Skeletal muscle tissue (tissue), 4 donors: ENCODE results near the gene IMPG1. TPM values are rescaled to one million over a fixed set of nuclear protein-coding genes. Genes with fewer than 3 reads are reported as not detected.

Source experiments
- H3K27ac ChIP-seq: one replicate; pipeline ENCODE4 v1.7.0; 2013; ENCODE audit warnings: mild to moderate bottlenecking, low read depth, low read length, inconsistent platforms
- H3K27me3 ChIP-seq, 3 donors: one replicate each; pipeline ENCODE4 v1.7.0; 2013; ENCODE audit warnings: low read length in 3 of 3; ENCODE audit not compliant: control insufficient read depth in 3 of 3, insufficient read depth in 3 of 3
- H3K36me3 ChIP-seq, 3 donors: one replicate each; pipeline ENCODE4 v1.7.0; 2013; ENCODE audit warnings: low read length in 3 of 3; ENCODE audit not compliant: control insufficient read depth in 3 of 3, insufficient read depth in 3 of 3
- H3K4me1 ChIP-seq, 3 donors: one replicate each; pipeline ENCODE4 v1.7.0; 2013; ENCODE audit warnings: low read length in 3 of 3, mild to moderate bottlenecking in 3 of 3; ENCODE audit not compliant: control insufficient read depth in 3 of 3, insufficient read depth in 3 of 3
- H3K4me3 ChIP-seq, 3 donors: one replicate each; pipeline ENCODE4 v1.7.0; 2013; ENCODE audit warnings: low read length in 3 of 3
- H3K9ac ChIP-seq, 3 donors: one replicate each; pipeline ENCODE4 v1.7.0; 2013; ENCODE audit warnings: low read length in 3 of 3, mild to moderate bottlenecking in 3 of 3, moderate library complexity in 2 of 3, low read depth in 1 of 3
- H3K9me3 ChIP-seq, 3 donors: one replicate each; pipeline ENCODE4 v1.7.0; 2013; ENCODE audit warnings: low read length in 3 of 3; ENCODE audit not compliant: control insufficient read depth in 3 of 3
- total RNA-seq: library from RNA; depleted of rRNA; stranded (reverse); fragments of >200 nt; gene quantifications from one replicate; pipeline ENCODE4 v1.2.3, GENCODE V29; 2014
- donor health status: Osteomylitis.

The IMPG1 gene
- total RNA-seq, 1 donor from 2014 or later: 0.52 TPM

- no peak overlapping the region for H3K9ac ChIP-seq
- no peaks in the 10 kb centered on the region for H3K4me1 ChIP-seq
- H3K4me3 ChIP-seq: no peak overlapping the region
- H3K9me3 ChIP-seq: no peaks in the 10 kb centered on the region
- H3K36me3 ChIP-seq: no peaks in the 10 kb centered on the region
- H3K27ac ChIP-seq: no peak overlapping the region
- H3K27me3 ChIP-seq: no peaks in the 10 kb centered on the region
Observed at GRCh38 chr6:76004202-76004601, 68.3 kb downstream of the IMPG1 start.

GRCh38 chr6:76003686-76004085 is 68.8 kb downstream of the IMPG1 start:
- no peaks in the 10 kb centered on the region for H3K36me3 ChIP-seq
- H3K27ac ChIP-seq: no peak overlapping the region
- no peaks in the 10 kb centered on the region for H3K27me3 ChIP-seq
- no peaks in the 10 kb centered on the region for H3K9me3 ChIP-seq
- H3K4me3 ChIP-seq: no peak overlapping the region
- no peaks in the 10 kb centered on the region for H3K4me1 ChIP-seq
- no peak overlapping the region for H3K9ac ChIP-seq

GRCh38 chr6:76003113-76003512 is 69.3 kb downstream of the IMPG1 start:
- H3K36me3 ChIP-seq: no peaks in the 10 kb centered on the region
- no peak overlapping the region for H3K27ac ChIP-seq
- H3K4me3 ChIP-seq: no peak overlapping the region
- H3K27me3 ChIP-seq: no peaks in the 10 kb centered on the region
- H3K9me3 ChIP-seq: no peaks in the 10 kb centered on the region
- H3K9ac ChIP-seq: no peak overlapping the region
- no peaks in the 10 kb centered on the region for H3K4me1 ChIP-seq

- no peaks in the 10 kb centered on the region for H3K9me3 ChIP-seq
- no peaks in the 10 kb centered on the region for H3K27me3 ChIP-seq
Observed at GRCh38 chr6:76000629-76001028, 71.8 kb downstream of the IMPG1 start.

GRCh38 chr6:75997696-75998095 is 74.8 kb downstream of the IMPG1 start:
- no peaks in the 10 kb centered on the region for H3K9me3 ChIP-seq
- no peaks in the 10 kb centered on the region for H3K4me1 ChIP-seq
- H3K4me3 ChIP-seq: no peak overlapping the region
- no peak overlapping the region for H3K27ac ChIP-seq
- no peaks in the 10 kb centered on the region for H3K36me3 ChIP-seq
- H3K9ac ChIP-seq: no peak overlapping the region
- no peaks in the 10 kb centered on the region for H3K27me3 ChIP-seq

More at GRCh38 chr6:76000629-76001028, 71.8 kb downstream of the IMPG1 start:
- Histone ChIP-seq H3K27ac (no peak overlapping the region), H3K4me3 (no peak overlapping the region), H3K9ac (no peak overlapping the region), H3K36me3 (no peaks in the 10 kb centered on the region), H3K4me1 (no peaks in the 10 kb centered on the region)

GRCh38 chr6:75993236-75994162 is 79.0 kb downstream of the IMPG1 start:
- no peaks in the 10 kb centered on the region for H3K4me1 ChIP-seq
- no peak overlapping the region for H3K4me3 ChIP-seq
- H3K27ac ChIP-seq: no peak overlapping the region
- no peaks in the 10 kb centered on the region for H3K9me3 ChIP-seq
- H3K36me3 ChIP-seq: no peaks in the 10 kb centered on the region
- no peak overlapping the region for H3K9ac ChIP-seq
- no peaks in the 10 kb centered on the region for H3K27me3 ChIP-seq

- no peaks in the 10 kb centered on the region for H3K4me1 ChIP-seq
- H3K9me3 ChIP-seq: no peaks in the 10 kb centered on the region
- no peak overlapping the region for H3K27ac ChIP-seq
- H3K9ac ChIP-seq: no peak overlapping the region
- no peaks in the 10 kb centered on the region for H3K36me3 ChIP-seq
- H3K4me3 ChIP-seq: no peak overlapping the region
- no peaks in the 10 kb centered on the region for H3K27me3 ChIP-seq
Observed at GRCh38 chr6:75991941-75992340, 80.5 kb downstream of the IMPG1 start.

GRCh38 chr6:75986935-75987334 is 85.5 kb downstream of the IMPG1 start:
- no peaks in the 10 kb centered on the region for H3K27me3 ChIP-seq
- H3K27ac ChIP-seq: no peak overlapping the region
- no peaks in the 10 kb centered on the region for H3K4me1 ChIP-seq
- H3K36me3 ChIP-seq: no peaks in the 10 kb centered on the region
- H3K4me3 ChIP-seq: no peak overlapping the region
- no peaks in the 10 kb centered on the region for H3K9me3 ChIP-seq
- no peak overlapping the region for H3K9ac ChIP-seq

- Histone ChIP-seq H3K9ac (no peak overlapping the region), H3K36me3 (no peaks in the 10 kb centered on the region)
Observed at GRCh38 chr6:75975904-75976303, 96.6 kb downstream of the IMPG1 start.

GRCh38 chr6:75970093-75970492 is 102.4 kb downstream of the IMPG1 start:
- no peak overlapping the region for H3K4me3 ChIP-seq
- no peak overlapping the region for H3K27ac ChIP-seq
- no peaks in the 10 kb centered on the region for H3K9me3 ChIP-seq
- H3K4me1 ChIP-seq: no peaks in the 10 kb centered on the region
- no peaks in the 10 kb centered on the region for H3K27me3 ChIP-seq
- no peak overlapping the region for H3K9ac ChIP-seq
- H3K36me3 ChIP-seq: no peaks in the 10 kb centered on the region

More at GRCh38 chr6:75975904-75976303, 96.6 kb downstream of the IMPG1 start:
- no peak overlapping the region for H3K4me3 ChIP-seq
- no peaks in the 10 kb centered on the region for H3K4me1 ChIP-seq
- no peak overlapping the region for H3K27ac ChIP-seq
- H3K27me3 ChIP-seq: no peaks in the 10 kb centered on the region
- H3K9me3 ChIP-seq: no peaks in the 10 kb centered on the region
